ENCODE results near the gene BIN2.
A peak's percentile ranks its signal among the peaks of the same experiment; 100 is the strongest.
"Not testable (repeated sequence)": the region's sequence is repeated elsewhere in the genome, so short reads cannot be mapped to it uniquely, and the experiment has no call there.

Gene BIN2

GRCh38 chr12:51270951-51271518 is 52.9 kb downstream of the BIN2 start:
- no peaks in the 10 kb centered on the region for H3K9me3 Mint-ChIP-seq
- H3K4me3 Mint-ChIP-seq = peak overlapping the region; percentile 94
- ATAC-seq (ENCODE audit: low read depth) = peak; percentile 7
- H3K27me3 Mint-ChIP-seq = no peaks in the 10 kb centered on the region
- peak overlapping the region; percentile 84 for H3K27ac Mint-ChIP-seq
- DNase-seq (ENCODE audit: low spot score in 2 of 2) = no peak
- peaks cover 5% of the 10 kb centered on the region for H3K36me3 Mint-ChIP-seq
- H3K4me1 Mint-ChIP-seq = peaks cover 24% of the 10 kb centered on the region

GRCh38 chr12:51270067-51270950 is 53.7 kb downstream of the BIN2 start, which contains the start of gene SMAGP:
Gene SMAGP (minus strand): TSS chr12:51270415. CDS start chr12:51269278, 1,137 bp downstream.
- Mint-ChIP-seq H3K9me3 (peaks cover 2% of the 10 kb centered on the region), H3K36me3 (peaks cover 8% of the 10 kb centered on the region), H3K4me1 (peaks cover 27% of the 10 kb centered on the region), H3K4me3 (peak within 1 kb of the TSS; percentile 94), H3K27me3 (no peaks in the 10 kb centered on the region), H3K27ac (peak within 1 kb of the TSS; percentile 84)
- DNase-seq (ENCODE audit: low spot score in 2 of 2) (peak in 1 of 2 donors; percentile 39), ATAC-seq (ENCODE audit: low read depth) (peak; percentile 69)

DNA sequence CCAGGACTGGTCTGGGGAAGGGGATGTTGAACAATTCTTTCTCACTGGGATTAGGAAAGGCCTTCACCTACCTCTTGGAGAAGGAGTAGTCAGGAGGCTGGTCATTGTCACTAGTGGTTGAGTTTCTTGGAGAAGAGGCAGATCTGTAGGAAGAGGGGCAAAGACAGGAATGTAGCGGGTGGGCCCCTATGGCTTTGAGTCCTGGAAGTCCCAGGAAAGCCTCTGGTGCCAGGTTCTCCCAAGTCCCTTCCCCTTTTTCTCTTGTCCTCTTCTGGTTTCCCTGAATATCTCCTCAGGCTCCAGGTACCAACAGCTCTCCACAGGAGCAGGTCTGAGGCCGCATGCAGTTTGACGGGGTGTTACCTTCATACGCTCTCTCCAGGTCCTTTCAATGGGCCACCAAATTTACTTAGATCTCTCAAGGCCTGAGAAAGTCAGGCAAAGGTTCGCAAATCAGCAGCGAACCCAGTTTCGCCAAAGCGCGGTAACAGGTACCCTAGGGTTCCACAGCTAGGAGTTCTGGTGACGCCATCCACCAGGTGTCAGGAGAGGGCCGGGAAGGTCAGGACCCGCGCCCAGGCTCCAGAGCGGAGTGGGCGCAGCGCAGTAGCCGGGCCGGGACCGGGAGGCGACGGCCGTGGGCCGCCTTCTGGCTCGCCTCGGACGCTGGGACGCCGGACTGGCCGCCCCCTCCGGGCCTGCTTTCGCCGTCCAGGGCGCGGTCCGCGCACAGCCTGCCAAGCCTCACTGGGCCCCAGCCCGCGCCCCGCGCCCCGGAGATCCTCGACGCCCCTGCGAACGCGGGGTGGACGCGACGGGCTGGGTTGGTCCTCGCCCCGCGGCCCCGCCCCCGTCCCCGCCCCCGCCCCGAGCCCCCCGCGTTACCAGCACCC is 54.6 kb downstream of the BIN2 start:
- peaks cover 2% of the 10 kb centered on the region for H3K9me3 Mint-ChIP-seq
- no peaks in the 10 kb centered on the region for H3K27me3 Mint-ChIP-seq
- peak overlapping the region; percentile 80 for H3K27ac Mint-ChIP-seq
- H3K4me1 Mint-ChIP-seq = peaks cover 33% of the 10 kb centered on the region
- peak; percentile 59 for ATAC-seq (ENCODE audit: low read depth)
- DNase-seq (ENCODE audit: low spot score in 2 of 2) = peak; percentile 45 to 63
- H3K4me3 Mint-ChIP-seq = peak overlapping the region; percentile 87
- H3K36me3 Mint-ChIP-seq = peaks cover 8% of the 10 kb centered on the region

DNA sequence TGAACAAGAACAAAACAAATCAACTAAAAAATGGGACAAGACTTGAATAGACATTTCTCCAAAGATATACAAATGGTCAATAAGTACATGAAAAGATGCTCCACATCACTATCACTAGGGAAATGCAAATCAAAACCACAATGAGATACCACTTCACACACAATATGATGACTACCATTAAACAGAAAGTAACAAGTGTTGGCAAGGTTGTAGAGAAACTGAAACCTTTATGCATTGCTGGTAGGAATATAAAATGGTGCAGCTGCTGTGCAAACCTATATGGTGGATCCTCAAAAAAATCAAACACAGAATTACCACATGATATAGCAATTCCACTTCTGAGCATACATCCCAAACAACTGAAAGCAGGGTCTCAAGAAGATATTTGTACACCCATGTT is 59.0 kb downstream of the BIN2 start:
- peak; percentile 55 for ATAC-seq (ENCODE audit: low read depth)
- peaks cover 2% of the 10 kb centered on the region for H3K9me3 Mint-ChIP-seq
- H3K27ac Mint-ChIP-seq = peak overlapping the region; percentile 17
- no peak overlapping the region for H3K4me3 Mint-ChIP-seq
- H3K27me3 Mint-ChIP-seq = no peaks in the 10 kb centered on the region
- no peak for DNase-seq (ENCODE audit: low spot score in 2 of 2)
- H3K4me1 Mint-ChIP-seq = peaks cover 33% of the 10 kb centered on the region
- H3K36me3 Mint-ChIP-seq = peaks cover 11% of the 10 kb centered on the region

- Mint-ChIP-seq H3K9me3 (peaks cover 2% of the 10 kb centered on the region), H3K27me3 (no peaks in the 10 kb centered on the region), H3K4me1 (peaks cover 30% of the 10 kb centered on the region), H3K4me3 (no peak overlapping the region), H3K36me3 (peaks cover 11% of the 10 kb centered on the region), H3K27ac (peak overlapping the region; percentile 16)
- ATAC-seq (ENCODE audit: low read depth) = no peak
- no peak for DNase-seq (ENCODE audit: low spot score in 2 of 2)
These were observed 59.7 kb downstream of the BIN2 start for GRCh38 chr12:51264297-51264696.

DNA sequence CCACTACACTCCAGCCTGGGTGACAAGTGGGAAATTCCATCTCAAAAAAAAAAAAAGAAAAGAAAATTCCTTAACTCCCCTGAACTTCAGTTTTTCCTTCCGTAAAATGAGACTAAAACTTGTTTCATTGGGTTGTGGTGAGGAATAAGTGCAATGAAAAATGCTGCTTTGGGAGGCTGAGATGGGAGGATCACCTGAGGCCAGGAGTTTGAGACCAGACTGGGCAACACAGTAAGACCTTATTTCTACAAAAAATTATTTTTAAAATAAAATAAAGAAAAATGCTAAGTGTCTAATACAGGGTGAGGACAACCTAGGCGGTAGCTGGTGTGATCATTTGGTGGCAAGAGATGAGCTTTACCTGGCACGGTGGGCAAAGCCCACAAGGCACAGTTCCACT is 60.6 kb downstream of the BIN2 start:
- Mint-ChIP-seq H3K4me1 (peaks cover 24% of the 10 kb centered on the region), H3K4me3 (no peak overlapping the region), H3K27me3 (no peaks in the 10 kb centered on the region), H3K27ac (no peak overlapping the region), H3K9me3 (peaks cover 2% of the 10 kb centered on the region), H3K36me3 (peaks cover 11% of the 10 kb centered on the region)
- ATAC-seq (ENCODE audit: low read depth) = no peak
- DNase-seq (ENCODE audit: low spot score in 2 of 2) = no peak

- Mint-ChIP-seq H3K27me3 (no peaks in the 10 kb centered on the region), H3K4me3 (no peak overlapping the region), H3K36me3 (peaks cover 9% of the 10 kb centered on the region), H3K9me3 (peaks cover 2% of the 10 kb centered on the region), H3K27ac (no peak overlapping the region), H3K4me1 (peaks cover 19% of the 10 kb centered on the region)
- ATAC-seq (ENCODE audit: low read depth) (peak; percentile 41), DNase-seq (ENCODE audit: low spot score in 2 of 2) (no peak)
These were observed 61.2 kb downstream of the BIN2 start for GRCh38 chr12:51262758-51263177.

- H3K4me3 Mint-ChIP-seq; DNase-seq (ENCODE audit: low spot score in 2 of 2); H3K4me1 Mint-ChIP-seq; H3K9me3 Mint-ChIP-seq; ATAC-seq (ENCODE audit: low read depth); H3K27ac Mint-ChIP-seq; H3K27me3 Mint-ChIP-seq: not testable (repeated sequence)
- H3K36me3 Mint-ChIP-seq = peaks cover 13% of the 10 kb centered on the region
These were observed 64.4 kb downstream of the BIN2 start for GRCh38 chr12:51259600-51259999.

DNA sequence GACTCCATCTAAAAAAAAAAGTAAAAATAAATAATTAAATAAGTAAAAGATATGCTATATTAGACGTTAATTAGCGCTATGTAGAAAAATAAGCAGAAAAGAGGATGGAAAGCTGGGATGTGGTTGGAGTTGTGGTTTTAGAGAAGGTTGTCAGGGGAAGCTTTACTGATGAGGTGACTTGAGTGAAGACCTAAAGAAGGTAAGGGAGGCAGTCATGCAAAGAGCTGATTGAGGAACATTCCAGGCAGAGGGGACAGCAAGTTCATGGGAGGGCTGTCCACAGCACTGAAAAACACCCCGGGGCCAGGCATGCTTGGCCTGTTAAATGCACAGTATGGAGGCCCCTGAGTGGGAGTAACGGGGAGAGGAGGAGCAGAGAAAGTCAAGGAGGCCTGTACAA is 69.4 kb downstream of the BIN2 start:
- no peaks in the 10 kb centered on the region for H3K9me3 Mint-ChIP-seq
- no peak for DNase-seq (ENCODE audit: low spot score in 2 of 2)
- H3K4me1 Mint-ChIP-seq = peaks cover 4% of the 10 kb centered on the region
- no peak overlapping the region for H3K4me3 Mint-ChIP-seq
- H3K27me3 Mint-ChIP-seq = no peaks in the 10 kb centered on the region
- peaks cover 17% of the 10 kb centered on the region for H3K36me3 Mint-ChIP-seq
- H3K27ac Mint-ChIP-seq = no peak overlapping the region
- ATAC-seq (ENCODE audit: low read depth) = no peak

DNA sequence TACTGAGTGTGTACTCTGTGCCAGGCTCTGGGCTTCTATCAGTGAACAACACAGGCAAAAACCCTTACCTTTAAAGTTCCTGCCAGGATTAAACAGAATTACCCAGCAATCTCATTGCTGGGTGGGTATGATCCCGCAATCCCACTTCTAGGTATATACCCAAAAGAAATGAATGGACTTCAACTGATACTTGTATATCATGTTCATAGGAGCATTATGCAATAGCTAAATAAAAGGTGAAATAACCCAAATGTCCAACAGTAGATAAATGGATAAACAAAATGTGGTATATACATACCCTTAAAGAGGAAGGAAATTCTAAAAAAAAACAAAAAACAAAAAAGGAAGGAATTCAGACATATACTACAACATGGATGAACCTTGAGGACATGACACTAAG is 70.7 kb downstream of the BIN2 start:
- no peak for ATAC-seq (ENCODE audit: low read depth)
- no peak overlapping the region for H3K27ac Mint-ChIP-seq
- no peak for DNase-seq (ENCODE audit: low spot score in 2 of 2)
- no peaks in the 10 kb centered on the region for H3K9me3 Mint-ChIP-seq
- no peak overlapping the region for H3K4me3 Mint-ChIP-seq
- peaks cover 5% of the 10 kb centered on the region for H3K4me1 Mint-ChIP-seq
- H3K27me3 Mint-ChIP-seq = no peaks in the 10 kb centered on the region
- peaks cover 17% of the 10 kb centered on the region for H3K36me3 Mint-ChIP-seq

GRCh38 chr12:51247523-51248206 is 76.3 kb downstream of the BIN2 start:
- ATAC-seq (ENCODE audit: low read depth) (no peak), DNase-seq (ENCODE audit: low spot score in 2 of 2) (no peak)
- Mint-ChIP-seq H3K27me3 (no peaks in the 10 kb centered on the region), H3K4me3 (no peak overlapping the region), H3K36me3 (peaks cover 24% of the 10 kb centered on the region), H3K4me1 (peaks cover 30% of the 10 kb centered on the region), H3K9me3 (no peaks in the 10 kb centered on the region), H3K27ac (peak overlapping the region; percentile 72)

GRCh38 chr12:51246254-51246853 is 77.6 kb downstream of the BIN2 start:
- peaks cover 27% of the 10 kb centered on the region for H3K36me3 Mint-ChIP-seq
- no peaks in the 10 kb centered on the region for H3K27me3 Mint-ChIP-seq
- H3K4me3 Mint-ChIP-seq = no peak overlapping the region
- H3K4me1 Mint-ChIP-seq = peaks cover 36% of the 10 kb centered on the region
- H3K9me3 Mint-ChIP-seq = no peaks in the 10 kb centered on the region
- H3K27ac Mint-ChIP-seq = peak overlapping the region; percentile 72
- DNase-seq (ENCODE audit: low spot score in 2 of 2) (no peak), ATAC-seq (ENCODE audit: low read depth) (peak; percentile 30)
